Gastroesophageal sphincter (tissue), 4 donors: Measurements from ENCODE around the gene OR4K15. TPM values are rescaled to one million over a fixed set of nuclear protein-coding genes. Genes with fewer than 3 reads are reported as not detected.

ENCODE experiments used
- ATAC-seq: fragments of 150-250 bp; one replicate; pipeline ENCODE4 v1.9.1; 2016; ENCODE audit warnings: mild to moderate bottlenecking, moderate library complexity
- H3K27ac ChIP-seq, 4 donors: fragments of 200-600 bp; sonication (generic) in 3 of 4; 1 replicate in 3 of 4; 2 replicates in 1 of 4; pipeline ENCODE4 v1.5.1; 2016 to 2019
- H3K27me3 ChIP-seq: fragments of 200-600 bp; sonication (generic); one replicate; pipeline ENCODE4 v1.5.1; 2019
- H3K36me3 ChIP-seq, 2 donors: fragments of 200-600 bp; sonication (generic); one replicate each; pipeline ENCODE4 v1.5.1; 2019; ENCODE audit warnings: control low read depth in 1 of 2
- H3K4me1 ChIP-seq, 3 donors: fragments of 200-600 bp; sonication (generic); 1 replicate in 2 of 3; 2 replicates in 1 of 3; pipeline ENCODE4 v1.5.1; 2016 to 2019; ENCODE audit warnings: control low read depth in 2 of 3
- H3K4me3 ChIP-seq, 2 donors: fragments of 200-600 bp; sonication (generic); one replicate each; pipeline ENCODE4 v1.5.1; 2019; ENCODE audit warnings: mild to moderate bottlenecking in 1 of 2, moderate library complexity in 1 of 2
- H3K9me3 ChIP-seq, 3 donors: fragments of 200-600 bp; sonication (generic); one replicate each; pipeline ENCODE4 v1.5.1; 2017 to 2019; ENCODE audit warnings: control low read depth in 2 of 3
- CTCF ChIP-seq, 4 experiments: fragments of 200-600 bp in 2 of 4; fragments of 450-650 bp in 2 of 4; sonication (generic) in 1 of 4; IDR thresholded peaks; one replicate each; pipeline ENCODE4 v1.5.1; 2017 to 2019; ENCODE audit warnings: antibody characterized with exemption in 4 of 4, mild to moderate bottlenecking in 2 of 4, moderate library complexity in 2 of 4
- EP300 ChIP-seq: sonication (generic); formaldehyde crosslinking; IDR thresholded peaks from one replicate; pipeline ENCODE4 v1.6.1; 2017; ENCODE audit warnings: antibody characterized with exemption, mild to moderate bottlenecking
- POLR2A ChIP-seq, 2 donors: fragments of 450-650 bp; IDR thresholded peaks; one replicate each; pipeline ENCODE4 v1.6.1; 2017; ENCODE audit warnings: antibody characterized with exemption in 2 of 2, mild to moderate bottlenecking in 2 of 2, moderate library complexity in 1 of 2
- POLR2AphosphoS5 ChIP-seq: sonication (generic); formaldehyde crosslinking; IDR thresholded peaks from one replicate; pipeline ENCODE4 v1.6.1; 2017; ENCODE audit warnings: antibody characterized with exemption
- WGBS, 2 donors: methylation state at CpG; one replicate each; pipeline ENCODE4 v1.1.5; 2018; ENCODE audit warnings: low coverage in 1 of 2; 5-methylcytosine and 5-hydroxymethylcytosine counted together
- total RNA-seq, 4 donors: library from RNA; depleted of rRNA; stranded (reverse); fragments of >200 nt; gene quantifications; one replicate each; pipeline ENCODE4 v1.1.0, GENCODE V29; 2016

OR4K15 gene
- total RNA-seq, 4 donors from 2014 or later, result not detected

GRCh38 chr14:19974844-19975243 lies 547 bp upstream of the OR4K15 start:
- no peaks in the 10 kb centered on the region for H3K4me1 ChIP-seq
- no peaks in the 10 kb centered on the region for H3K36me3 ChIP-seq
- no peak overlapping the region for H3K27ac ChIP-seq
- ATAC-seq, result no peak
- H3K27me3 ChIP-seq, result no peaks in the 10 kb centered on the region
- H3K9me3 ChIP-seq, result no peaks in the 10 kb centered on the region
- H3K4me3 ChIP-seq, result no peak overlapping the region
- TF ChIP-seq CTCF (IDR thresholded peaks at IDR 0.05), result no peak
- TF ChIP-seq EP300, result no peak
- TF ChIP-seq POLR2A (IDR thresholded peaks at IDR 0.05), result no peak
- TF ChIP-seq POLR2AphosphoS5, result no peak
- 50 to 79% methylated on average over 1 of the region's 1 CpG for WGBS, 2 donors

- Histone ChIP-seq H3K27me3 (no peaks in the 10 kb centered on the region), H3K9me3 (no peaks in the 10 kb centered on the region), H3K27ac (no peak overlapping the region), H3K4me1 (no peaks in the 10 kb centered on the region), H3K4me3 (no peak overlapping the region), H3K36me3 (no peaks in the 10 kb centered on the region)
- TF ChIP-seq POLR2A (IDR thresholded peaks at IDR 0.05) (no peak), CTCF (IDR thresholded peaks at IDR 0.05) (no peak), POLR2AphosphoS5 (no peak)
- WGBS, 2 donors, result 0% methylated on average over 1 of the region's 2 CpGs; no CpG with 5 or more reads in 1 of the 2 donors
- ATAC-seq, result no peak
These were observed 18.0 kb downstream of the OR4K15 start for GRCh38 chr14:19993438-19993837.

GRCh38 chr14:20001863-20002262 lies 26.5 kb downstream of the OR4K15 start, which contains the start of gene OR4Q2:
Gene OR4Q2 (plus strand): TSS chr14:20002163.
- no peak for ATAC-seq
- H3K4me1 ChIP-seq, result no peaks in the 10 kb centered on the region
- no peaks in the 10 kb centered on the region for H3K27me3 ChIP-seq
- no peak for TF ChIP-seq EP300
- TF ChIP-seq POLR2AphosphoS5, result no peak
- TF ChIP-seq POLR2A (IDR thresholded peaks at IDR 0.05), result no peak
- TF ChIP-seq CTCF (IDR thresholded peaks at IDR 0.05), result no peak
- H3K27ac ChIP-seq, result no peak within 1 kb of the TSS
- no peaks in the 10 kb centered on the region for H3K36me3 ChIP-seq
- no peaks in the 10 kb centered on the region for H3K9me3 ChIP-seq
- no peak within 1 kb of the TSS for H3K4me3 ChIP-seq

- ATAC-seq, result no peak
- Histone ChIP-seq H3K4me1 (no peaks in the 10 kb centered on the region), H3K27me3 (no peaks in the 10 kb centered on the region), H3K36me3 (no peaks in the 10 kb centered on the region), H3K4me3 (no peak overlapping the region), H3K9me3 (no peaks in the 10 kb centered on the region), H3K27ac (no peak overlapping the region)
- WGBS, 2 donors, result 64 to 73% methylated on average over 7 of the region's 7 CpGs
- TF ChIP-seq POLR2A (IDR thresholded peaks at IDR 0.05) (no peak), CTCF (IDR thresholded peaks at IDR 0.05) (no peak), POLR2AphosphoS5 (no peak), EP300 (no peak)
These were observed 26.9 kb downstream of the OR4K15 start for GRCh38 chr14:20002319-20002718.

- Histone ChIP-seq H3K36me3 (no peaks in the 10 kb centered on the region), H3K4me1 (no peaks in the 10 kb centered on the region), H3K27me3 (no peaks in the 10 kb centered on the region), H3K9me3 (no peaks in the 10 kb centered on the region), H3K27ac (no peak overlapping the region), H3K4me3 (no peak overlapping the region)
- TF ChIP-seq POLR2AphosphoS5 (no peak), CTCF (IDR thresholded peaks at IDR 0.05) (no peak), POLR2A (IDR thresholded peaks at IDR 0.05) (no peak), EP300 (no peak)
- no peak for ATAC-seq
These were observed 32.8 kb downstream of the OR4K15 start for GRCh38 chr14:20008156-20008555.
